Pancreas (tissue), 10 donors: ENCODE data around the gene CARD14. TPM values are rescaled to one million over a fixed set of nuclear protein-coding genes. Genes with fewer than 3 reads are reported as not detected.

Experiments
- ATAC-seq, 4 donors: fragments of 200-7000 bp; cut with Tn5 transposase; one replicate each; pipeline versions ENCODE4 v1.8.0 to v1.9.1; 2020; ENCODE audit warnings: mild to moderate bottlenecking in 4 of 4, moderate library complexity in 4 of 4
- DNase-seq, 6 donors: peaks; one replicate each; pipeline ENCODE4 v3.0.0-alpha.2; 2020
- FAIRE-seq: peaks from 2 replicates; lab custom pipeline; 2012; peaks lifted over from hg19 to GRCh38; lab: Jason Lieb, UNC
- H3K27ac ChIP-seq, 4 donors: fragments of 200-600 bp; sonication (generic); 1 replicate in 3 of 4; 2 replicates in 1 of 4; pipeline versions ENCODE4 v1.5.0 to v1.8.0; 2020
- H3K27me3 ChIP-seq, 4 donors: fragments of 200-600 bp; one replicate each; pipeline ENCODE4 v1.8.0; 2021
- H3K36me3 ChIP-seq, 3 donors: fragments of 200-600 bp; sonication (generic) in 1 of 3; one replicate each; pipeline versions ENCODE4 v1.5.0 to v1.8.0; 2020 to 2021
- H3K4me1 ChIP-seq, 3 donors: fragments of 200-600 bp; one replicate each; pipeline ENCODE4 v1.8.0; 2021
- H3K4me3 ChIP-seq, 4 donors: fragments of 200-600 bp; sonication (generic) in 2 of 4; one replicate each; pipeline versions ENCODE4 v1.5.0 to v1.8.0; 2020 to 2021
- H3K9me3 ChIP-seq, 4 donors: fragments of 200-600 bp; one replicate each; pipeline ENCODE4 v1.8.0; 2021
- CTCF ChIP-seq, 4 donors: fragments of 200-600 bp; sonication (generic) in 3 of 4; IDR thresholded peaks; one replicate each; pipeline versions ENCODE4 v1.5.0 to v1.8.0; 2021; ENCODE audit warnings: antibody characterized with exemption in 4 of 4
- WGBS, 2 donors: extraction: QIAGEN DNeasy Blood & Tissue Kit; methylation state at CpG; one replicate each; pipeline ENCODE4 v1.1.7; 2013; 5-methylcytosine and 5-hydroxymethylcytosine counted together
- intact Hi-C, 3 donors: fragments of 100-400 bp; cut with DNase I; formaldehyde crosslinking; loops; one replicate each; pipeline versions ENCODE4 v1.11.1 to v1.14.2; 2022
- polyA plus RNA-seq, 2 donors: library from polyadenylated mRNA; stranded (reverse); fragments of 200-250 nt; gene quantifications; one replicate each; pipeline ENCODE4 v1.2.3, GENCODE V29; 2013
- total RNA-seq, 6 donors: library from RNA; stranded (reverse); fragmentation: NEBNext Ultra II Directional in 4 of 6; extraction: Animal tissue kit (Norgen Biotek cat#: 25700) in 4 of 6; gene quantifications; one replicate each; pipeline versions ENCODE4 v1.2.1 to v1.2.4, GENCODE V29; 2021 to 2023
- donor health status: healthy with polysubstance abuse.
- donor health status: DM: no; HTN: no; CAD: no; lungs with moderate emphysema.
- donor health status: DM: no; HTN: no; CAD: no.
- donor health status: control.
- donor health status: control.
- donor health status: Bipolar disorder and iron deficiency.
- donor health status: DM: yes; HTN: yes; CAD: no.
- donor health status: DM: no; HTN: no; CAD: no.
- donor health status: DM: no; HTN: no; CAD: no.
- donor health status: DM: yes; HTN: yes; CAD: no.

The CARD14 gene
- total and polyA plus RNA-seq, 8 donors = 0.06 to 0.33 (median 0.28) TPM; not detected in 3

- Histone ChIP-seq H3K9me3 (no peaks in the 10 kb centered on the region), H3K36me3 (no peaks in the 10 kb centered on the region), H3K4me3 (no peak overlapping the region), H3K27me3 (no peaks in the 10 kb centered on the region), H3K4me1 (no peaks in the 10 kb centered on the region), H3K27ac (no peak overlapping the region)
- no peak for DNase-seq
- ATAC-seq = no peak
- 84 to 94% methylated on average over 16 to 17 of the region's 17 CpGs for WGBS, 2 donors
- TF ChIP-seq CTCF (IDR thresholded peaks at IDR 0.05) = no peak
- intact Hi-C loops = no loop called here
- no peak for FAIRE-seq
Observed at GRCh38 chr17:80181431-80181830, 11.6 kb downstream of the CARD14 start.

GRCh38 chr17:80182118-80182844 is 12.5 kb downstream of the CARD14 start:
- Histone ChIP-seq H3K4me1 (no peaks in the 10 kb centered on the region), H3K36me3 (no peaks in the 10 kb centered on the region), H3K4me3 (no peak overlapping the region), H3K27ac (no peak overlapping the region), H3K9me3 (no peaks in the 10 kb centered on the region), H3K27me3 (no peaks in the 10 kb centered on the region)
- FAIRE-seq = no peak
- 81 to 84% methylated on average over 29 to 30 of the region's 30 CpGs for WGBS, 2 donors
- no peak for DNase-seq
- intact Hi-C loops = no loop called here
- no peak for ATAC-seq
- TF ChIP-seq CTCF (IDR thresholded peaks at IDR 0.05) = no peak

GRCh38 chr17:80182845-80183223 is 13.0 kb downstream of the CARD14 start:
- 90 to 96% methylated on average over 12 of the region's 12 CpGs for WGBS, 2 donors
- TF ChIP-seq CTCF (IDR thresholded peaks at IDR 0.05) = no peak
- no peak for FAIRE-seq
- Histone ChIP-seq H3K9me3 (no peaks in the 10 kb centered on the region), H3K27me3 (no peaks in the 10 kb centered on the region), H3K4me1 (peaks cover 0 to 2% (median 0%) of the 10 kb centered on the region in 3 donors), H3K4me3 (no peak overlapping the region), H3K36me3 (no peaks in the 10 kb centered on the region), H3K27ac (no peak overlapping the region)
- no peak for DNase-seq
- ATAC-seq = no peak
- intact Hi-C loops = no loop called here

- no peak for FAIRE-seq
Observed at GRCh38 chr17:80183581-80184422, 14.0 kb downstream of the CARD14 start.

More at GRCh38 chr17:80183581-80184422, 14.0 kb downstream of the CARD14 start:
- no peaks in the 10 kb centered on the region for H3K27me3 ChIP-seq
- no peak for TF ChIP-seq CTCF (IDR thresholded peaks at IDR 0.05)
- H3K9me3 ChIP-seq = no peaks in the 10 kb centered on the region
- 68 to 73% methylated on average over 24 to 26 of the region's 26 CpGs for WGBS, 2 donors
- ATAC-seq (no peak), DNase-seq (no peak)
- no peak overlapping the region for H3K27ac ChIP-seq
- no peak overlapping the region for H3K4me3 ChIP-seq
- no peaks in the 10 kb centered on the region for H3K36me3 ChIP-seq
- H3K4me1 ChIP-seq = peaks cover 0 to 6% (median 0%) of the 10 kb centered on the region in 3 donors
- intact Hi-C loops = no loop called here
